HFF-Myc (cell line): Measurements from ENCODE around the gene TSC22D1.

Source experiments
- DNase-seq: peaks from one replicate; pipeline ENCODE4 v3.0.0-alpha.2; 2011; ENCODE audit warnings: low read depth; ENCODE audit errors: extremely low read depth
- H3K4me3 ChIP-seq: replicated peaks from 2 replicates; pipeline ENCODE4 v1.5.1; 2011; ENCODE audit warnings: low read depth, mild to moderate bottlenecking, control low read depth, low read length
- TF ChIP-seq, protein P1 (sequence below): IDR thresholded peaks from 2 replicates; pipeline ENCODE4 v1.5.1; 2012; ENCODE audit warnings: mild to moderate bottlenecking, low read depth, low read length, control low read depth; ENCODE audit errors: missing control alignments

Gene TSC22D1

DNA sequence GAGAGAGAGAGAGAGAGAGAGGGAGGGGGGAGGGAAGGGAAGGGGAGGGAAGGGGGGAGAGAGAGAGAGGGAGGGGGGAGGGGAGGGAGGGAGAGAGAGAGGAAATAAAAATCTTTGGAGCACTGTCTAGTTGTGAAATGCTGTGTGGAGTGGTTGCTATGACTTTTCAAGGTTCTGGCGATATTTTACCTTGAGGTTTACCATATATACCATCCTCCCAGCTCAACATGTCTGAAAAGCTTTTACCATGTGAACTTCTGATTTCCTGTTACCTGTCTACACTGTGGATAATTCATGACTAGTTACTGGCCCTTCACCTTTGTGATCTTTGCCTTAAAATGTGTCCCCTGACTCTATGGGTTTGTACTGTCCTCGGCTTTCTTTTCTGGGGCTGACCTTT lies 164.3 kb downstream of the TSC22D1 start:
- TF ChIP-seq, protein P1, sequence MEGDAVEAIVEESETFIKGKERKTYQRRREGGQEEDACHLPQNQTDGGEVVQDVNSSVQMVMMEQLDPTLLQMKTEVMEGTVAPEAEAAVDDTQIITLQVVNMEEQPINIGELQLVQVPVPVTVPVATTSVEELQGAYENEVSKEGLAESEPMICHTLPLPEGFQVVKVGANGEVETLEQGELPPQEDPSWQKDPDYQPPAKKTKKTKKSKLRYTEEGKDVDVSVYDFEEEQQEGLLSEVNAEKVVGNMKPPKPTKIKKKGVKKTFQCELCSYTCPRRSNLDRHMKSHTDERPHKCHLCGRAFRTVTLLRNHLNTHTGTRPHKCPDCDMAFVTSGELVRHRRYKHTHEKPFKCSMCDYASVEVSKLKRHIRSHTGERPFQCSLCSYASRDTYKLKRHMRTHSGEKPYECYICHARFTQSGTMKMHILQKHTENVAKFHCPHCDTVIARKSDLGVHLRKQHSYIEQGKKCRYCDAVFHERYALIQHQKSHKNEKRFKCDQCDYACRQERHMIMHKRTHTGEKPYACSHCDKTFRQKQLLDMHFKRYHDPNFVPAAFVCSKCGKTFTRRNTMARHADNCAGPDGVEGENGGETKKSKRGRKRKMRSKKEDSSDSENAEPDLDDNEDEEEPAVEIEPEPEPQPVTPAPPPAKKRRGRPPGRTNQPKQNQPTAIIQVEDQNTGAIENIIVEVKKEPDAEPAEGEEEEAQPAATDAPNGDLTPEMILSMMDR: no peak
- DNase-seq: no peak
- no peak overlapping the region for H3K4me3 ChIP-seq

DNA sequence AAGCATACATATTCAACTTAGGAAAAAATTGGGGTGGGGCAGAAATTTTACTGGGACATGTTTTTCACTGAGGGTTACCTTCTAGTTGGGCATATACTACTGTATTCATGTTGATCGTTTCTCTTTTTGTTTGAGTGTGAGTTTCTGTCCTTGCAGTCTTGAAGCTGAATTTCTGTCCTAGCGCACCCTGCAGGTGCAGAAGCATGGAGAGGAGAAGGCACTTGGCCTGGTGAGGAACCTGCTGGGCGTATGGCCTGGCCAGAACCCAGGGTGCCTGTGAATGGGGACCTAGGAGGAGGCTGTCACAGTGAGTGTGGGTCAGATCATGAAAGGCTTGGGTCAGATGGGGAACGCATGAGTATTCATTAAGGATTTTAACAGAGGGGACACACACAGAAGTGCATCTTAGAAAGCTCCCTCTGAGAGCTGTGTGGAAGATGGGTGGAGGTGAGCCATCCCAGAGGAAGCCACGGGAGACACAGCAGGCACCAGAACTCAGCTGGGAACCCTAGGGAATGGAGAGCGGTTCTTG lies 165.7 kb downstream of the TSC22D1 start:
- DNase-seq: no peak
- TF ChIP-seq, protein P1: no peak
- no peak overlapping the region for H3K4me3 ChIP-seq

DNA sequence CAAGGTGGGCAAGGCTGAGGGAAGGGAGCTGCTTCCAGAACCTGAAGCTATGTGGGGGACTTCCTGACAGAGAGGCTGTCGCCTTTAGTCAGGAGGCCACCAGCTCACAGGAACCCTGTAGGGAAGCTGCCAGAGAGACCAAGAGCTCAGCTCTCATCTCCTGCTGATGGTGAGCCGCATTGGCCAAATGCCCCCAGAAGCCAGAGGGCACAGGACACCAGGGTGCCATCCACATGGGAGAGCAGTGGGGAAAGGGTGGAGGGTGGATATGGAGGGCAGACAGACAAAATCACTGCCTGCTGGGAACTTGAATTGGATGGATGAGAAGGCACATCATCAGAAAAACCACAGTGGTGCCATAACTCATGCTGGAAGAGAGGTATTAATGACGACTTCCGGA lies 166.5 kb downstream of the TSC22D1 start:
- TF ChIP-seq, protein P1: no peak
- no peak for DNase-seq
- no peak overlapping the region for H3K4me3 ChIP-seq

DNA sequence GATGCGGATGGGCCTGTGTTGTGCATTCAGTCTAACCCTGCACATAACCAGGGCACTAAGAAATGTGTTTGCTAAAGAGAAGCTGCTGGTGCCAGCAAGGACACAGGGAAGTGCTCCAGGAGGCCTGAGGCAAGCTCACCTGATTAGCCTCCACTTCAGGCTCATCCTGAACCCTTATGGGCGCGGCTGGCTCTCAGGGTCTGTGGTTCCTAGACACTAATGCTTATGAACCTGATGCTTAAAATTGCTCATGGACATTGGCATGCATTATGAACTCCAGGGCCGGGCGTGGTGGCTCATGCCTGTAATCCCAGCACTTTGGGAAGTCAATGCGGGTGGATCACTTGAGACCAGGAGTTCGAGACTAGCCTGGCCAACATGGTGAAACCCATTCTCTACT lies 168.2 kb downstream of the TSC22D1 start:
- H3K4me3 ChIP-seq: no peak overlapping the region
- no peak for DNase-seq
- TF ChIP-seq, protein P1: no peak

DNA sequence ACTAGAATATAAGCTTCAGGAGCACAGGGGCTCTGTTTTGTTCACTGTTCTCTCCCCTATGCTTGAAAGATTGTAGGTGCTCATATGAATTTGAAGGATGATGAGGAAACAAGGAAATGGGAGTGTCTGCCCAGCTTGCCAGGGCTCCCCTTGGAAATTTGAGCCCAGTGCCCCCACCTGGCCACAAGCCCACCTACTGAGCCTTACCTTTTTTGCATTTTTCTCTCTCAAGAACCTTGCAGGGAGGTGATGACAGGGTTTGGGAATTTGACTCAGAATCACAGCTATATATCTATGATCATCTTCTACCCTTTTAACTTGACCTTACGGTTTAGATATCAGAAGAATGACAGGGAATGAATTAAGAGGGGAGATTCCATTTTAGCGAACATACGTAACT lies 168.8 kb downstream of the TSC22D1 start:
- no peak overlapping the region for H3K4me3 ChIP-seq
- TF ChIP-seq, protein P1: no peak
- no peak for DNase-seq

DNA sequence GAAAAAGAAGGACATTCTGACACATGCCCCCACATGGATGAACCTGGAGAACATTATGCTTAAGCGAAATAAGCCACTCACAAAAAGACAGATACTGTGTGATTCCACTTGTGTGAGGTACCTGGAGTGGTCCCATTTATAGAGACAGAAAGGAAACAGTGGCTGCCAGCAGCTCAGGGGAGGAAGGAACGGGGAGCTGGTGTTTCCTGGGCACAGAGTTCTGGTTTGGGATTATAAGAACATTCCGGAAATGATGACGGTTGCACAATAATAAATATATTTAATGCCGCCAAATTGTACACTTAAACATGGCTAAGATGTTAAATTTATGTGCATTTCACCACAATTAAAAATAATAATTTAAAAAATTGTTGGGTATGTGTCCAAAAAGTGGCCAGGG lies 169.5 kb downstream of the TSC22D1 start:
- TF ChIP-seq, protein P1: no peak
- no peak overlapping the region for H3K4me3 ChIP-seq
- DNase-seq: no peak
